GM12878 (cell line): ENCODE results near the gene KRTAP5-4.

Source experiments
- BMI1 ChIP-seq: fragments of 450-650 bp; IDR thresholded peaks from 2 replicates; pipeline ENCODE4 v1.6.1; 2016; ENCODE audit warnings: mild to moderate bottlenecking, moderate library complexity, borderline replicate concordance
- CHD1 ChIP-seq: IDR thresholded peaks from 2 replicates; pipeline ENCODE4 v1.6.1; 2012; ENCODE audit warnings: low read depth, low read length, improper control_type of control experiment
- POLR2AphosphoS5 ChIP-seq: IDR thresholded peaks from 2 replicates; pipeline ENCODE4 v1.6.1; 2011; ENCODE audit warnings: mild to moderate bottlenecking, low read length, inconsistent platforms
- SIN3A ChIP-seq: IDR thresholded peaks from 2 replicates; pipeline ENCODE4 v1.6.1; 2012; ENCODE audit warnings: low read depth, low read length, improper control_type of control experiment
- SMC3 ChIP-seq: IDR thresholded peaks from 2 replicates; pipeline ENCODE4 v1.6.1; 2011; ENCODE audit warnings: low read length, improper control_type of control experiment, borderline replicate concordance
- ZNF207 ChIP-seq: fragments of 450-650 bp; IDR thresholded peaks from 2 replicates; pipeline ENCODE4 v1.6.1; 2014; ENCODE audit warnings: antibody characterized with exemption, mild to moderate bottlenecking, borderline replicate concordance
- TF ChIP-seq, protein P1 (sequence below), 3 experiments: IDR thresholded peaks in 2 of 3; conservative IDR thresholded peaks in 1 of 3; 2 replicates each; pipeline ENCODE4 v1.5.1; 2011; ENCODE audit warnings: low read depth in 3 of 3, low read length in 3 of 3, mild to moderate bottlenecking in 3 of 3, control low read depth in 2 of 3, moderate library complexity in 2 of 3, inconsistent platforms in 1 of 3, mixed read lengths in 1 of 3; ENCODE audit not compliant: control insufficient read depth in 2 of 3, insufficient read depth in 1 of 3; ENCODE audit errors: extremely low read depth in 1 of 3
- TF ChIP-seq, protein P2 (sequence below): IDR thresholded peaks from 2 replicates; pipeline ENCODE4 v1.6.1; 2012; ENCODE audit warnings: low read depth, low read length, improper control_type of control experiment
- TF ChIP-seq, protein P3 (sequence below): fragments of 450-650 bp; IDR thresholded peaks from 2 replicates; pipeline ENCODE4 v1.6.1; 2017; ENCODE audit warnings: mild to moderate bottlenecking
- TF ChIP-seq, protein P4 (sequence below): IDR thresholded peaks from 2 replicates; pipeline ENCODE4 v1.6.1; 2011; ENCODE audit warnings: low read depth, mild to moderate bottlenecking, low read length, moderate library complexity, borderline replicate concordance; ENCODE audit errors: extremely low read depth

DNA sequence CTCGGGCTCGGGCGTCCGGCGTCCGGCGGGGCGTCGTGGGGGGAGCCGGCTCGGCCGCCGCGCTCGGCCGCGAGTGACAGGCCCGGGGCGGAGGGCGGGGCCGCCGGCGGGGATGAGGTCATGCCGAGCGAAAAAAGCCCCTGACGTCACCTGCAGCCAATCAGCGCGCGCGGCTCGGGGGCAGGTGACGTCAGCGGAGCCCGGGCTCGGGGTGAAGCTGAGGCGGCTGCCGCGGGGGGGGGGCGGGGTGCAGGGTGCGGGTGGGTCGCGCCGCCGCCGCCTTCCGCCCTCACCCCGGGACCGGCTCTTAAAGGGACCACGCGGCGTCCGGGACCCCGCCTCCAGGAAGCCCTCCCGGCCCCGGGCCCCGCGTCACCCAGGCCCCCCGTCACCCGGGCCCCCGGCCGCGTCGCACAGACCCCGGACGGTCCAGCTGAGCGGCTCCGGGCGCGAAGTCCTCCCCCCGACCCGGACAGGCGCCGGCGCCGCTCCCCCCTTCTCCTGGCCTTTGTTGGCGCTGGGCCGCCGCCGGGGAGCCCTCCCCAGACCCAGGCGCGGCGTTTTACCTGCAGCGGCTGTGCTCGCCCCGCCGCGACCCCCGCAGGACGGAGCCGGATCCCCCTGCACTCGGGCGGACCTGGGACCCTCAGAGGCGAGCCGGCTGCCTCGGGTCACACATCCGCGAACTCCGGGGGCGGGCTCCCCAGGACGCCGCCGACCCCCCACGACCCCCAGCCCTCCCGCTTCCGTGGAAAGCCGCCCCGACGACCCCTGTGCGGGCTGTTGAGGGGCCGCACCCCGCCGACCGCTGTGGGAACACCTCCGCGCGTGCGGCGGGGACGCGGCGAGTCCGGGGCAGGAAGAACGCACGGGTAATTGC is 49.5 kb downstream of the KRTAP5-4 start, which contains the start of gene DUSP8:
- TF ChIP-seq BMI1 (no peak), ZNF207 (no peak), SMC3 (no peak), POLR2AphosphoS5 (no peak), SIN3A (no peak), CHD1 (no peak)
- TF ChIP-seq, protein P1, sequence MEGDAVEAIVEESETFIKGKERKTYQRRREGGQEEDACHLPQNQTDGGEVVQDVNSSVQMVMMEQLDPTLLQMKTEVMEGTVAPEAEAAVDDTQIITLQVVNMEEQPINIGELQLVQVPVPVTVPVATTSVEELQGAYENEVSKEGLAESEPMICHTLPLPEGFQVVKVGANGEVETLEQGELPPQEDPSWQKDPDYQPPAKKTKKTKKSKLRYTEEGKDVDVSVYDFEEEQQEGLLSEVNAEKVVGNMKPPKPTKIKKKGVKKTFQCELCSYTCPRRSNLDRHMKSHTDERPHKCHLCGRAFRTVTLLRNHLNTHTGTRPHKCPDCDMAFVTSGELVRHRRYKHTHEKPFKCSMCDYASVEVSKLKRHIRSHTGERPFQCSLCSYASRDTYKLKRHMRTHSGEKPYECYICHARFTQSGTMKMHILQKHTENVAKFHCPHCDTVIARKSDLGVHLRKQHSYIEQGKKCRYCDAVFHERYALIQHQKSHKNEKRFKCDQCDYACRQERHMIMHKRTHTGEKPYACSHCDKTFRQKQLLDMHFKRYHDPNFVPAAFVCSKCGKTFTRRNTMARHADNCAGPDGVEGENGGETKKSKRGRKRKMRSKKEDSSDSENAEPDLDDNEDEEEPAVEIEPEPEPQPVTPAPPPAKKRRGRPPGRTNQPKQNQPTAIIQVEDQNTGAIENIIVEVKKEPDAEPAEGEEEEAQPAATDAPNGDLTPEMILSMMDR (IDR thresholded peaks at IDR 0.05 in 2 of 3, conservative IDR thresholded peaks at IDR 0.05 in 1 of 3; ENCODE audit: control insufficient read depth in 2 of 3, extremely low read depth in 1 of 3, insufficient read depth in 1 of 3, low read depth in 3 of 3, low read length in 3 of 3): no peak
- TF ChIP-seq, protein P2, sequence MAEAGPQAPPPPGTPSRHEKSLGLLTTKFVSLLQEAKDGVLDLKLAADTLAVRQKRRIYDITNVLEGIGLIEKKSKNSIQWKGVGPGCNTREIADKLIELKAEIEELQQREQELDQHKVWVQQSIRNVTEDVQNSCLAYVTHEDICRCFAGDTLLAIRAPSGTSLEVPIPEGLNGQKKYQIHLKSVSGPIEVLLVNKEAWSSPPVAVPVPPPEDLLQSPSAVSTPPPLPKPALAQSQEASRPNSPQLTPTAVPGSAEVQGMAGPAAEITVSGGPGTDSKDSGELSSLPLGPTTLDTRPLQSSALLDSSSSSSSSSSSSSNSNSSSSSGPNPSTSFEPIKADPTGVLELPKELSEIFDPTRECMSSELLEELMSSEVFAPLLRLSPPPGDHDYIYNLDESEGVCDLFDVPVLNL: no peak
- TF ChIP-seq, protein P3, sequence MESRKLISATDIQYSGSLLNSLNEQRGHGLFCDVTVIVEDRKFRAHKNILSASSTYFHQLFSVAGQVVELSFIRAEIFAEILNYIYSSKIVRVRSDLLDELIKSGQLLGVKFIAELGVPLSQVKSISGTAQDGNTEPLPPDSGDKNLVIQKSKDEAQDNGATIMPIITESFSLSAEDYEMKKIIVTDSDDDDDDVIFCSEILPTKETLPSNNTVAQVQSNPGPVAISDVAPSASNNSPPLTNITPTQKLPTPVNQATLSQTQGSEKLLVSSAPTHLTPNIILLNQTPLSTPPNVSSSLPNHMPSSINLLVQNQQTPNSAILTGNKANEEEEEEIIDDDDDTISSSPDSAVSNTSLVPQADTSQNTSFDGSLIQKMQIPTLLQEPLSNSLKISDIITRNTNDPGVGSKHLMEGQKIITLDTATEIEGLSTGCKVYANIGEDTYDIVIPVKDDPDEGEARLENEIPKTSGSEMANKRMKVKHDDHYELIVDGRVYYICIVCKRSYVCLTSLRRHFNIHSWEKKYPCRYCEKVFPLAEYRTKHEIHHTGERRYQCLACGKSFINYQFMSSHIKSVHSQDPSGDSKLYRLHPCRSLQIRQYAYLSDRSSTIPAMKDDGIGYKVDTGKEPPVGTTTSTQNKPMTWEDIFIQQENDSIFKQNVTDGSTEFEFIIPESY: no peak
- TF ChIP-seq, protein P4, sequence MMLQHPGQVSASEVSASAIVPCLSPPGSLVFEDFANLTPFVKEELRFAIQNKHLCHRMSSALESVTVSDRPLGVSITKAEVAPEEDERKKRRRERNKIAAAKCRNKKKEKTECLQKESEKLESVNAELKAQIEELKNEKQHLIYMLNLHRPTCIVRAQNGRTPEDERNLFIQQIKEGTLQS: no peak
